H1 (cell line): ENCODE results near the gene RELCH. TPM values are rescaled to one million over a fixed set of nuclear protein-coding genes. Genes with fewer than 3 reads are reported as not detected.

Experiments used
- CTCF ChIA-PET: fragments of 300-600 bp; sonication (Branson Sonifier 250); formaldehyde crosslinking; loops from one replicate; lab custom pipeline; 2021; ENCODE audit not compliant: partially characterized antibody; lab: Charles Lee
- POLR2A ChIA-PET: fragments of 300-600 bp; sonication (Branson Sonifier 250); formaldehyde crosslinking; loops from one replicate; lab custom pipeline; 2021; ENCODE audit warnings: inconsistent platforms; ENCODE audit not compliant: partially characterized antibody; lab: Charles Lee
- DNase-seq, 2 experiments: peaks; one replicate each; pipeline versions ENCODE4 v3.0.0 to v3.0.0-alpha.2; 2010 to 2022; ENCODE audit warnings: low spot score in 2 of 2, low read depth in 1 of 2, mixed read lengths in 1 of 2
- FAIRE-seq: peaks from 2 replicates; lab custom pipeline; 2011; peaks lifted over from hg19 to GRCh38; lab: Jason Lieb, UNC
- H2AFZ ChIP-seq: 2 replicates; pipeline ENCODE4 v1.8.1; 2012; ENCODE audit warnings: low read length, inconsistent platforms
- H2AK5ac ChIP-seq: 2 replicates; pipeline ENCODE4 v1.6.1; 2013; ENCODE audit warnings: low read depth, low read length
- H2BK120ac ChIP-seq: replicated peaks from 2 replicates; pipeline ENCODE3; 2013; ENCODE audit warnings: low read depth, low read length, inconsistent platforms
- H2BK12ac ChIP-seq: 2 replicates; pipeline ENCODE4 v1.6.1; 2013; ENCODE audit warnings: low read depth, low read length
- H2BK15ac ChIP-seq: 2 replicates; pipeline ENCODE4 v1.6.1; 2013; ENCODE audit warnings: low read length
- H2BK20ac ChIP-seq: 2 replicates; pipeline ENCODE4 v1.6.1; 2013; ENCODE audit warnings: low read length
- H2BK5ac ChIP-seq: 2 replicates; pipeline ENCODE4 v1.6.1; 2013; ENCODE audit warnings: low read depth, low read length
- H3K14ac ChIP-seq: 2 replicates; pipeline ENCODE4 v1.6.1; 2013; ENCODE audit warnings: inconsistent platforms; ENCODE audit not compliant: insufficient read length
- H3K18ac ChIP-seq: 2 replicates; pipeline ENCODE4 v1.6.1; 2013; ENCODE audit warnings: low read length; ENCODE audit errors: extremely low read depth
- H3K23ac ChIP-seq: 2 replicates; pipeline ENCODE4 v1.6.1; 2013; ENCODE audit warnings: inconsistent platforms; ENCODE audit not compliant: insufficient read length
- H3K23me2 ChIP-seq: 2 replicates; pipeline ENCODE4 v1.6.1; 2013; ENCODE audit warnings: low read depth, low read length
- H3K27ac ChIP-seq: 2 replicates; pipeline ENCODE4 v1.6.1; 2011; ENCODE audit warnings: low read depth, low read length, inconsistent platforms
- H3K27me3 ChIP-seq, 4 experiments: replicated peaks in 1 of 4; 1 replicate in 1 of 4; 2 replicates in 3 of 4; pipeline versions ENCODE4 v1.6.1 to v1.8.1; 2011 to 2013; ENCODE audit warnings: low read length in 3 of 4, mild to moderate bottlenecking in 3 of 4, inconsistent platforms in 2 of 4, mixed read lengths in 2 of 4, moderate library complexity in 1 of 4; ENCODE audit not compliant: control insufficient read depth in 3 of 4, insufficient read depth in 3 of 4; ENCODE audit errors: extremely low read depth in 1 of 4
- H3K36me3 ChIP-seq, 4 experiments: 2 replicates each; pipeline versions ENCODE4 v1.6.1 to v1.8.1; 2011 to 2013; ENCODE audit warnings: mild to moderate bottlenecking in 4 of 4, low read length in 3 of 4, moderate library complexity in 2 of 4, control low read depth in 1 of 4, inconsistent platforms in 1 of 4; ENCODE audit not compliant: insufficient read depth in 4 of 4, control insufficient read depth in 2 of 4
- H3K4ac ChIP-seq: replicated peaks from 2 replicates; pipeline ENCODE3; 2013; ENCODE audit warnings: low read length, low read depth, mixed read lengths, inconsistent platforms; ENCODE audit not compliant: insufficient read length
- H3K4me1 ChIP-seq, 4 experiments: replicated peaks in 1 of 4; 1 replicate in 1 of 4; 2 replicates in 3 of 4; pipeline versions ENCODE4 v1.6.1 to v1.8.1; 2011 to 2013; ENCODE audit warnings: low read length in 3 of 4, inconsistent platforms in 2 of 4, mixed read lengths in 1 of 4; ENCODE audit not compliant: insufficient read depth in 4 of 4, control insufficient read depth in 3 of 4
- H3K4me2 ChIP-seq, 2 experiments: 2 replicates each; pipeline versions ENCODE4 v1.6.1 to v1.8.1; 2011 to 2013; ENCODE audit warnings: low read depth in 2 of 2, low read length in 2 of 2, control low read depth in 1 of 2, inconsistent platforms in 1 of 2, mild to moderate bottlenecking in 1 of 2; ENCODE audit not compliant: insufficient read depth in 1 of 2
- H3K4me3 ChIP-seq, 4 experiments: fragments of 200-600, 300-600 bp in 1 of 4; sonication (generic), shearing (Covaris generic), sonication (Bioruptor Twin) in 1 of 4; 2 replicates each; pipeline versions ENCODE4 v1.5.1 to v1.8.1; 2011 to 2016; ENCODE audit warnings: low read length in 4 of 4, low read depth in 3 of 4, control low read depth in 2 of 4, inconsistent platforms in 2 of 4, mild to moderate bottlenecking in 2 of 4, mixed read lengths in 1 of 4, moderate library complexity in 1 of 4; ENCODE audit not compliant: insufficient read depth in 2 of 4; ENCODE audit errors: extremely low read depth in 1 of 4
- H3K56ac ChIP-seq: replicated peaks from 2 replicates; pipeline ENCODE3; 2013; ENCODE audit warnings: low read depth, mild to moderate bottlenecking, mixed read lengths, low read length, inconsistent platforms; ENCODE audit not compliant: insufficient read length
- H3K79me1 ChIP-seq: 2 replicates; pipeline ENCODE4 v1.6.1; 2013; ENCODE audit warnings: low read depth, low read length, control low read depth
- H3K79me2 ChIP-seq, 2 experiments: 2 replicates each; pipeline versions ENCODE4 v1.6.1 to v1.8.1; 2012 to 2013; ENCODE audit warnings: low read length in 2 of 2, mild to moderate bottlenecking in 2 of 2, inconsistent platforms in 1 of 2; ENCODE audit not compliant: insufficient read depth in 2 of 2, control insufficient read depth in 1 of 2
- H3K9ac ChIP-seq, 4 experiments: replicated peaks in 1 of 4; 1 replicate in 1 of 4; 2 replicates in 3 of 4; pipeline versions ENCODE4 v1.6.1 to v1.8.1; 2011 to 2013; ENCODE audit warnings: low read depth in 3 of 4, low read length in 3 of 4, control low read depth in 2 of 4, mild to moderate bottlenecking in 2 of 4, moderate library complexity in 2 of 4, inconsistent platforms in 1 of 4; ENCODE audit errors: extremely low read depth in 1 of 4
- H3K9me3 ChIP-seq, 2 experiments: 2 replicates each; pipeline versions ENCODE4 v1.6.1 to v1.8.1; 2012 to 2013; ENCODE audit warnings: mild to moderate bottlenecking in 2 of 2, moderate library complexity in 2 of 2, control low read depth in 1 of 2, inconsistent platforms in 1 of 2, low read depth in 1 of 2, low read length in 1 of 2, mixed read lengths in 1 of 2; ENCODE audit not compliant: insufficient read depth in 2 of 2
- H4K20me1 ChIP-seq, 2 experiments: replicated peaks in 1 of 2; 2 replicates each; pipeline versions ENCODE3 to v1.8.1; 2011 to 2013; ENCODE audit warnings: inconsistent platforms in 2 of 2, low read length in 2 of 2, mild to moderate bottlenecking in 1 of 2; ENCODE audit not compliant: insufficient read depth in 2 of 2, control insufficient read depth in 1 of 2
- H4K5ac ChIP-seq: 2 replicates; pipeline ENCODE4 v1.6.1; 2013; ENCODE audit warnings: low read length, low read depth, mixed read lengths, inconsistent platforms; ENCODE audit not compliant: insufficient read length
- H4K8ac ChIP-seq: 2 replicates; pipeline ENCODE4 v1.8.0; 2013; ENCODE audit warnings: mild to moderate bottlenecking, moderate library complexity, low read length, inconsistent platforms; ENCODE audit not compliant: insufficient read depth; ENCODE audit errors: extremely low read depth
- H4K91ac ChIP-seq: replicated peaks from 2 replicates; pipeline ENCODE3; 2013; ENCODE audit warnings: low read length, mixed read lengths, inconsistent platforms; ENCODE audit not compliant: insufficient read length
- ATF3 ChIP-seq: IDR thresholded peaks from 2 replicates; pipeline ENCODE4 v1.6.1; 2011; ENCODE audit warnings: low read depth, mild to moderate bottlenecking, low read length; ENCODE audit not compliant: insufficient read depth
- CHD2 ChIP-seq: IDR thresholded peaks from 2 replicates; pipeline ENCODE4 v1.6.1; 2012; ENCODE audit warnings: low read length, improper control_type of control experiment
- HDAC6 ChIP-seq: IDR thresholded peaks from one replicate; pipeline ENCODE4 v1.7.1; 2012; ENCODE audit warnings: low read depth, mild to moderate bottlenecking, inconsistent platforms, low read length, moderate library complexity
- WGBS, 2 experiments: shearing (Covaris generic) in 1 of 2; methylation state at CpG; one replicate each; pipeline versions ENCODE4 v1.1.6 to v1.1.7; 2013 to 2015; ENCODE audit warnings: low lambda C conversion rate in 2 of 2, mixed read lengths in 2 of 2, inconsistent platforms in 1 of 2, low coverage in 1 of 2, missing lambda C conversion rate in 1 of 2; ENCODE audit not compliant: insufficient replicate concordance in 2 of 2, insufficient coverage in 1 of 2, insufficient read length in 1 of 2; ENCODE audit errors: extremely low coverage in 1 of 2, missing lambda C conversion rate in 1 of 2; 5-methylcytosine and 5-hydroxymethylcytosine counted together
- polyA plus RNA-seq, 7 experiments: library from polyadenylated mRNA; depleted of rRNA in 3 of 7; stranded (reverse) in 5 of 7; unstranded in 2 of 7; fragments of >200 nt in 5 of 7; fragments of 200-250 nt in 2 of 7; gene quantifications; 1 replicate in 5 of 7; 2 replicates in 1 of 7; 4 replicates in 1 of 7; pipeline versions ENCODE4 v1.2.1 to v1.2.3, GENCODE V29; 2011 to 2013; ENCODE audit warnings: missing spikeins in 2 of 7, mixed read lengths in 2 of 7
- total RNA-seq: library from RNA; stranded (reverse); fragmentation: NEBNext Ultra II Directional; extraction: Animal tissue kit (Norgen Biotek cat#: 25700); gene quantifications from 2 replicates; pipeline ENCODE4 v1.2.1, GENCODE V29; 2021

The RELCH gene
- total and polyA plus RNA-seq, 2 of the 8 experiments (the other 6 are each of a cell fraction or from before 2014, with no cell fraction given): 7.3 to 26.9 TPM

DNA sequence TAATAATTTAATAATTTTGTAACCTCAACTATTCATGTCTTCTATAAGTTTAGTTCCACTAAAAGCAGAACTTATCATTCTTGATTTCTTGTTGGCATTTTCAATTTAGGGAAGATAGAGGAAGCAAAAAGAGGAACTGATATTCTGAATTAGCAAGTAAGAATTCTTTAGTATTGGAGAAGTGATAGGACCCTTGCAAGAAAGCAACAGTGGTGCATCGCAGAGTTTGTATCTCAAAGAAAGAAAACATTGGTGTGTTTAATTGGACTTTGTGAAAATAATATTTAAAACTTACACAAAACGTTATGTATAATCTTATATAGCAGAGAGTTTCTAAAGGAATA is 101.6 kb downstream of the RELCH start:
- Histone ChIP-seq H2AK5ac (no peak overlapping the region), H4K20me1 (peaks cover 0 to 2% of the 10 kb centered on the region in 2 experiments), H2BK12ac (no peak overlapping the region), H3K79me2 (no peaks in the 10 kb centered on the region), H2BK120ac (no peak overlapping the region), H2BK15ac (no peak overlapping the region), H4K5ac (no peak overlapping the region), H3K4me3 (no peak overlapping the region), H4K91ac (no peak overlapping the region), H3K4ac (no peak overlapping the region), H3K27me3 (no peaks in the 10 kb centered on the region), H3K27ac (no peak overlapping the region), H2BK20ac (no peak overlapping the region), H2AFZ (no peak overlapping the region), H3K36me3 (peaks cover 0 to 3% (median 0%) of the 10 kb centered on the region in 4 experiments; a peak in 3 of 8 replicates), H3K23ac (no peak overlapping the region), H3K79me1 (no peaks in the 10 kb centered on the region), H2BK5ac (no peak overlapping the region), H3K4me1 (no peaks in the 10 kb centered on the region), H4K8ac (no peak overlapping the region), H3K14ac (no peak overlapping the region), H3K23me2 (no peaks in the 10 kb centered on the region; the same call in 1 of the 2 replicates), H3K4me2 (no peak overlapping the region), H3K9ac (no peak overlapping the region), H3K18ac (no peak overlapping the region), H3K56ac (no peak overlapping the region), H3K9me3 (no peaks in the 10 kb centered on the region)
- CTCF ChIA-PET: no interaction called here
- DNase-seq (no peak), FAIRE-seq (no peak)
- POLR2A ChIA-PET: no interaction called here
- TF ChIP-seq ATF3 (no peak), CHD2 (no peak), HDAC6 (no peak)
- 80% methylated on average over 2 of the region's 2 CpGs; no CpG with 5 or more reads in 1 of the 2 experiments for WGBS, 2 experiments
